Breast epithelium (tissue), 4 donors: ENCODE results near the gene CD8B. TPM values are rescaled to one million over a fixed set of nuclear protein-coding genes. Genes with fewer than 3 reads are reported as not detected.

Source experiments
- DNase-seq, 2 donors: peaks; one replicate each; pipeline ENCODE4 v3.0.0-alpha.2; 2019; ENCODE audit warnings: low spot score in 2 of 2
- H3K27ac ChIP-seq, 2 donors: fragments of 200-600 bp; sonication (generic) in 1 of 2; one replicate each; pipeline ENCODE4 v1.5.1; 2016 to 2019; ENCODE audit warnings: mild to moderate bottlenecking in 1 of 2
- H3K27me3 ChIP-seq, 2 donors: fragments of 200-600 bp; sonication (generic) in 1 of 2; one replicate each; pipeline versions ENCODE4 v1.5.1 to v1.6.0; 2017 to 2019; ENCODE audit warnings: control low read depth in 1 of 2, mild to moderate bottlenecking in 1 of 2
- H3K36me3 ChIP-seq: fragments of 200-600 bp; one replicate; pipeline ENCODE4 v1.5.1; 2019
- H3K4me1 ChIP-seq, 2 donors: fragments of 200-600 bp; sonication (generic); one replicate each; pipeline ENCODE4 v1.5.1; 2016 to 2019; ENCODE audit warnings: control low read depth in 1 of 2
- H3K4me3 ChIP-seq, 3 donors: fragments of 200-600 bp; sonication (generic); 1 replicate in 2 of 3; 2 replicates in 1 of 3; pipeline ENCODE4 v1.5.1; 2016 to 2019; ENCODE audit warnings: mild to moderate bottlenecking in 3 of 3, moderate library complexity in 2 of 3
- H3K9me3 ChIP-seq, 2 donors: fragments of 200-600 bp; sonication (generic) in 1 of 2; one replicate each; pipeline ENCODE4 v1.5.1; 2016 to 2019; ENCODE audit warnings: control low read depth in 1 of 2
- POLR2A ChIP-seq: fragments of 450-650 bp; IDR thresholded peaks from one replicate; pipeline ENCODE4 v1.6.1; 2016; ENCODE audit warnings: antibody characterized with exemption, mild to moderate bottlenecking, moderate library complexity
- POLR2AphosphoS5 ChIP-seq, 3 donors: sonication (generic); formaldehyde crosslinking; IDR thresholded peaks; one replicate each; pipeline ENCODE4 v1.6.1; 2017; ENCODE audit warnings: antibody characterized with exemption in 3 of 3
- intact Hi-C: fragments of 100-400 bp; cut with DNase I; formaldehyde crosslinking; loops from one replicate; pipeline ENCODE4 v1.15.1; 2023; ENCODE audit warnings: low total_unique reads
- total RNA-seq, 3 donors: library from RNA; depleted of rRNA; stranded (reverse); fragments of >200 nt; gene quantifications; one replicate each; pipeline ENCODE4 v1.1.0, GENCODE V29; 2016
- TF ChIP-seq, protein P1 (sequence below), 3 donors: fragments of 450-650 bp; IDR thresholded peaks; one replicate each; pipeline ENCODE4 v1.5.1; 2016 to 2017; ENCODE audit warnings: antibody characterized with exemption in 3 of 3, mild to moderate bottlenecking in 3 of 3, moderate library complexity in 3 of 3

Gene CD8B
- total RNA-seq, 3 donors from 2014 or later = 0.64 to 3.6 (median 3.5) TPM

DNA sequence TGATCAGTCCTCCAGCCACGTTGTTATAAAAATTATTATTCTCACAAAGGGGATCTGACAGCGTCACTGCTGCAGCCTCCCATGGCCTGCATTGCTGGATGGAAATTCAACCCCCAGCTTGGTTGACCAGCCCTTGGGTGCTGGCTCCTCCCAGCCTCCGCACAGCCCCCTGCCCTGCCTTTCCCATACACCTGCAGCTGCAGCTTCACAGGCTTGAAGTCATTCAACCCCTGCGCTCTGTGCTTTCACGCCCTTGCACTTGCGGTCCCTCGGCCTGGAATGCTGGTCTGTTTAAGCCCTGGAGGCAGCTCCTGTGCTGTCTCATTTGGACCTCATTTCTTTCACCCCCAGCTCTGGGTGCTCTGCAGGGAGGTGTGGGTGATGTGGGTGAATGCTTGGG is 70.1 kb downstream of the CD8B start:
- no peak for DNase-seq
- no peak overlapping the region for H3K27ac ChIP-seq
- peaks cover 0 to 12% of the 10 kb centered on the region in 2 donors for H3K9me3 ChIP-seq
- intact Hi-C loops = no loop called here
- peak overlapping the region in 1 of 3 donors; percentile 63 for H3K4me3 ChIP-seq
- H3K27me3 ChIP-seq = peaks cover 5 to 53% of the 10 kb centered on the region in 2 donors
- H3K4me1 ChIP-seq = no peaks in the 10 kb centered on the region
- no peaks in the 10 kb centered on the region for H3K36me3 ChIP-seq
- TF ChIP-seq, protein P1, sequence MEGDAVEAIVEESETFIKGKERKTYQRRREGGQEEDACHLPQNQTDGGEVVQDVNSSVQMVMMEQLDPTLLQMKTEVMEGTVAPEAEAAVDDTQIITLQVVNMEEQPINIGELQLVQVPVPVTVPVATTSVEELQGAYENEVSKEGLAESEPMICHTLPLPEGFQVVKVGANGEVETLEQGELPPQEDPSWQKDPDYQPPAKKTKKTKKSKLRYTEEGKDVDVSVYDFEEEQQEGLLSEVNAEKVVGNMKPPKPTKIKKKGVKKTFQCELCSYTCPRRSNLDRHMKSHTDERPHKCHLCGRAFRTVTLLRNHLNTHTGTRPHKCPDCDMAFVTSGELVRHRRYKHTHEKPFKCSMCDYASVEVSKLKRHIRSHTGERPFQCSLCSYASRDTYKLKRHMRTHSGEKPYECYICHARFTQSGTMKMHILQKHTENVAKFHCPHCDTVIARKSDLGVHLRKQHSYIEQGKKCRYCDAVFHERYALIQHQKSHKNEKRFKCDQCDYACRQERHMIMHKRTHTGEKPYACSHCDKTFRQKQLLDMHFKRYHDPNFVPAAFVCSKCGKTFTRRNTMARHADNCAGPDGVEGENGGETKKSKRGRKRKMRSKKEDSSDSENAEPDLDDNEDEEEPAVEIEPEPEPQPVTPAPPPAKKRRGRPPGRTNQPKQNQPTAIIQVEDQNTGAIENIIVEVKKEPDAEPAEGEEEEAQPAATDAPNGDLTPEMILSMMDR (IDR thresholded peaks at IDR 0.05) = no peak
- TF ChIP-seq POLR2AphosphoS5 (IDR thresholded peaks at IDR 0.05) (no peak), POLR2A (no peak)

DNA sequence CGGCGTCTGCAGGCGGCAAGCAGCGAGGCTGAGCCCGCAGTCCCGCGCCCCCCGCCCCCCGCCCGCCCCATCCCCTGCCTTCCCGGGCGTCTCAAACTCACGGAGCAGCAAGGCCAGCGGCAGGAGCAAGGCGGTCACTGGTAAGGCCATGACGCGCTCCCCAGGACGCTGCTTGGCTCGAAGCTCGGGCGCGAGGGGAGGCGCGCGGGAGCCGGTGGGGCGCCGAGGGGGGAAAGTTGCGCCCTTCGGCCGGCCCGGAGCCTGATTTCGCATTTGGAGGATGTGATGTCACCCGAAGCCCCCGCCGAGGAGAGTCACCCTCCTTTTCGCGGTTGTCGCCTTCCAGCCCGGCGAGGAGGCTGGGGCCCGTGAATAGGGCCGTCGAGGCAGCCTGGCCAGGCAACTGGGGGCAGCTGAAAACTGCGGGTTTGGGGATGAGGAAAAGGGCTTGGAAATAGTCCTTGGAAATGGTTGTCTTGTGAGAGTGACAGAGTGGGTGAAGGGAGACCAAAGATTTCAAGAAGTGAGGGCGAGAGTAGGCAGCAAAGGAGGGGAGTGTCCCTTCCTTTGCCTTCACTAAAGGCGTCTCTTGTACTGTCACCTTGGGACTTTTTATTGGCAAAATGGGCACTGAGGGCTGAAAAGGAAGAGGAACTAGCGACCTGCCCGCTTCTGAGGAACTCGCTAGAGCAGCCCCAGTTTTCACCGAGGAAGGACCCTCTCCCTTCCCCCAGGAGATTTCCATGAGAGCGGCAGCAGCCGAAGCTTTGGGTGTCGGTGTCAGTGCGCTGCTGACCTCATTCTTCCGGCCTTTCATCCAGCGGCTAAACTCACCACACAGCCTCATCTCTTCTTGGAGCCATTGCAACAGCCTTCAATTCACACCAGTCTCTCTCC is 70.8 kb downstream of the CD8B start, which contains the start of gene CD8A:
CD8A (minus strand) TSS at position 238 of the 897 bp plus-strand sequence; CDS start at position 150, 88 bp downstream.
- Histone ChIP-seq H3K36me3 (no peaks in the 10 kb centered on the region), H3K27ac (no peak within 1 kb of the TSS), H3K9me3 (peaks cover 0 to 7% of the 10 kb centered on the region in 2 donors), H3K4me3 (peak within 1 kb of the TSS in 2 of 3 donors; percentile 36 to 63), H3K4me1 (no peaks in the 10 kb centered on the region), H3K27me3 (peaks cover 5 to 53% of the 10 kb centered on the region in 2 donors)
- intact Hi-C loops = no loop called here
- TF ChIP-seq POLR2AphosphoS5 (IDR thresholded peaks at IDR 0.05) (no peak), POLR2A (no peak)
- TF ChIP-seq, protein P1 (IDR thresholded peaks at IDR 0.05) = no peak
- no peak for DNase-seq

DNA sequence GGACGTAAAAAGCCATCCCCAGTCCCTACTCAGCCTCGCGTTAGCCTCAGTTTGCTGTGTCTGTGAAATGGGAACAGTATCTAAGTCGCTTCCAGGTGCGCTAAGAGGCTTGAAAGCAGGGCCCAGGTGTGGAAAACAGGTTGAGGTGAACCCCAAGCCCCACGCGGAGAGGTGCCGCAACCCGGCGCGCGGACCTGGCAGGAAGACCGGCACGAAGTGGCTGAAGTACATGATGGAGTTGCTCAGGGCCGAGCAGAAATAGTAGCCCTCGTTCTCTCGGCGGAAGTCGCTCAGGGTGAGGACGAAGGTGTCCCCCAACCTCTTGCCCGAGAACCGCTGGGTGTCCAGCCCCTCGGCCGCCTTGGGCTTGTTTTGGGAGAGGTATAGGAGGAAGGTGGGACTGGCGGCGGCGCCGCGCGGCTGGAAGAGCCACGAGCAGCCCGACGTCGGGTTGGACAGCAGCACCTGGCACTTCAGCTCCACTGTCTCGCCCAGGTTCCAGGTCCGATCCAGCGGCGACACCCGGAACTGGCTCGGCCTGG is 71.5 kb downstream of the CD8B start:
- H3K27me3 ChIP-seq = peaks cover 5 to 53% of the 10 kb centered on the region in 2 donors
- intact Hi-C loops = no loop called here
- no peak overlapping the region for H3K27ac ChIP-seq
- no peak for DNase-seq
- TF ChIP-seq, protein P1 (IDR thresholded peaks at IDR 0.05) = no peak
- TF ChIP-seq POLR2AphosphoS5 (IDR thresholded peaks at IDR 0.05) (no peak), POLR2A (no peak)
- H3K4me1 ChIP-seq = no peaks in the 10 kb centered on the region
- H3K36me3 ChIP-seq = no peaks in the 10 kb centered on the region
- peak overlapping the region in 2 of 3 donors; percentile 36 to 63 for H3K4me3 ChIP-seq
- no peaks in the 10 kb centered on the region for H3K9me3 ChIP-seq

DNA sequence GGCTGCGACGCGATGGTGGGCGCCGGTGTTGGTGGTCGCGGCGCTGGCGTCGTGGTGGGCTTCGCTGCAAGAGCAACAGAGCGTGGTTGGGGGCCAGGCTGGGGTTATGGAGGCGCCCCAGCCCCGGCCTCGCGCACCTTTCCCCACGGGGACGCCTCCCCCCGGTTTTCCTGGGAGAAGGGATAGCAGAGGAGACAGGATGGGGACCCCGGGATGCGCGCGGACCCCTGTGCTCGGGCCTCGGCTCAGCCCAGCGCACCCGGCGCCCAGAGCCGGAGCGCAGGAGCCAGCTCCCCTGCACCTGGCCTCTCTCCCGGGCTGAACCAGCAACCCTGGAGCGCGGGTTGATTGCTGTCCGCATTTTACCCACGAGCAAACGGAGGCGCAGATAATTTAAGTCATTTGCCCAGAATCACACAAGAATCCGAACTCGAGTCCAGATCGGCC is 72.0 kb downstream of the CD8B start:
- H3K36me3 ChIP-seq = no peaks in the 10 kb centered on the region
- H3K4me3 ChIP-seq = peak overlapping the region in 2 of 3 donors; percentile 36 to 63
- TF ChIP-seq POLR2AphosphoS5 (IDR thresholded peaks at IDR 0.05) = no peak
- no peak for TF ChIP-seq POLR2A
- TF ChIP-seq, protein P1 (IDR thresholded peaks at IDR 0.05) = no peak
- DNase-seq = no peak
- intact Hi-C loops = no loop called here
- H3K27me3 ChIP-seq = peaks cover 5 to 53% of the 10 kb centered on the region in 2 donors
- no peak overlapping the region for H3K27ac ChIP-seq
- no peaks in the 10 kb centered on the region for H3K9me3 ChIP-seq
- no peaks in the 10 kb centered on the region for H3K4me1 ChIP-seq
